Measurements from ENCODE around the gene FBXW11. TPM values are rescaled to one million over a fixed set of nuclear protein-coding genes. Genes with fewer than 3 reads are reported as not detected.

FBXW11 gene
- 35.7 to 46.8 TPM (median 41.4 TPM) in 5 replicates for total RNA-seq (2022; extraction: Qiagen RNA extraction; ENCODE audit: low read depth)

DNA sequence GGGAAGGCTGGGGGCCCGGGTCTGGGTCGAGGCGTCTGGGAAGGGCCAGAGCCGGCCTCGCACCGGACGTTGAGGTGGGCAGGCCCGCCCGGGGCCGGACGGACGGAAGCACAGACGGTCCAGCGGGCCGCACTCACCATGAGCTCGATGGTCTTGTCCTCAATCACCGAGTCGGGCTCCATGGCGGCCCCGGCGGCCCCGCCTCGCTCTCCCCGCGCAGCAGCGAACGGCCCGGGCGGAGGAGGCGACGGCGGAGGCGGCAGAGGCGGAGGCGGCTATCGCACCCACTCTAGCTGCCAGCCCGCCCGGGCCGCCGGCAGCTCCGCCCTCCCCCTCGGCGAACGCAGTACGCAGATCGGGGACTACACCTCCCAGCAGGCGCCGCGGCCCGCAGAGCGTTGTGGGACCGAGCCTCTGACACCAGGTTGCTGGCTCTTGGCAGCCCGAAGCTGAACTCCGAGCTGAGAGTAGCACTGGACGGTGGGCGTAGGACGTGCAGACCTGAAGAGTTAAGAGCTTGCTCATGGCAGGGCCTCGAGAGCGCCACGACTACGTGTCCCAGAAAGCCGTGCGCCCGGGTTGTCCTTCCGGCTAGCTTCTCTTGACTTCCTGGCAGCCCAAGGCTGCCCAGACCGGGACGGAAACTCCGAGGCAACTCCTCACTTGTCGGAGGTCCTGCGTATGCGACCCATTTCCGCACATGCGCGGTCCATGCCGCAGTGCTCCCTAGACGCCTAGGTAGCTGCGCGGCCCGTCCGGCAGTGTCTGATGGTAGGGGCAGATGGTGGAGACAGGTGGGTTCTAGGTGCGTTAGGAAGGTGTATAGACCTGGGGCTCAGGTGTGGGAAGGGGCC lies at the start of gene FBXW11:
FBXW11 (minus strand) TSS at position 318 of the 854 bp plus-strand sequence; CDS start at position 182, 136 bp downstream.

Other genes with a start within 250 kb of the FBXW11 start
- gene SMIM23, start 220.8 kb downstream of the FBXW11 start, total RNA-seq (2022; extraction: Qiagen RNA extraction; ENCODE audit: low read depth), result not detected in 5 replicates
- gene STK10, start 181.6 kb upstream of the FBXW11 start, total RNA-seq (2022; extraction: Qiagen RNA extraction; ENCODE audit: low read depth), result 21.5 to 24.7 TPM (median 22.1 TPM) in 5 replicates
- gene EFCAB9, start 187.5 kb upstream of the FBXW11 start, total RNA-seq (2022; extraction: Qiagen RNA extraction; ENCODE audit: low read depth), result not detected in 5 replicates